NAMALWA (cell line): ENCODE measurements around the gene TRIOBP.

ENCODE experiments used
- DNase-seq: peaks from one replicate; pipeline ENCODE4 v3.0.0-alpha.2; 2015; ENCODE audit warnings: low spot score

TRIOBP gene

GRCh38 chr22:37749831-37750595, 53.2 kb downstream of the TRIOBP start:
- no peak for DNase-seq

- no peak for DNase-seq
Observed at GRCh38 chr22:37750596-37751162, 53.8 kb downstream of the TRIOBP start.

GRCh38 chr22:37751449-37752188, 54.8 kb downstream of the TRIOBP start:
- DNase-seq: no peak

GRCh38 chr22:37752189-37753087, 55.6 kb downstream of the TRIOBP start:
- no peak for DNase-seq

GRCh38 chr22:37753746-37754145, 56.9 kb downstream of the TRIOBP start:
- no peak for DNase-seq

GRCh38 chr22:37757663-37758062, 60.8 kb downstream of the TRIOBP start:
- no peak for DNase-seq

GRCh38 chr22:37758694-37759093, 61.8 kb downstream of the TRIOBP start:
- DNase-seq: no peak

- DNase-seq: no peak
Observed at GRCh38 chr22:37759281-37759680, 62.4 kb downstream of the TRIOBP start.

GRCh38 chr22:37760152-37760551, 63.3 kb downstream of the TRIOBP start:
- no peak for DNase-seq

- DNase-seq: no peak
Observed at GRCh38 chr22:37762389-37762836, 65.6 kb downstream of the TRIOBP start.

- DNase-seq: no peak
Observed at GRCh38 chr22:37763012-37763411, 66.2 kb downstream of the TRIOBP start.

- no peak for DNase-seq
Observed at GRCh38 chr22:37763652-37764051, 66.8 kb downstream of the TRIOBP start.

GRCh38 chr22:37764622-37765021, 67.8 kb downstream of the TRIOBP start:
- peak; percentile 77 for DNase-seq

GRCh38 chr22:37765498-37765897, 68.7 kb downstream of the TRIOBP start:
- no peak for DNase-seq

GRCh38 chr22:37765953-37766576, 69.2 kb downstream of the TRIOBP start:
- DNase-seq: no peak

- peak; percentile 41 for DNase-seq
Observed at GRCh38 chr22:37768273-37768672, 71.4 kb downstream of the TRIOBP start.

GRCh38 chr22:37769056-37769455, 72.2 kb downstream of the TRIOBP start:
- no peak for DNase-seq

- DNase-seq: no peak
Observed at GRCh38 chr22:37771081-37771480, 74.2 kb downstream of the TRIOBP start.

- no peak for DNase-seq
Observed at GRCh38 chr22:37771702-37772427, 75.0 kb downstream of the TRIOBP start.

- DNase-seq: no peak
Observed at GRCh38 chr22:37774728-37775127, 77.9 kb downstream of the TRIOBP start.
